Parathyroid adenoma (tissue), 2 donors: ENCODE results near the gene PCED1B.

Experiments used
- H2AFZ ChIP-seq: fragments of 300-600 bp; sonication (generic); one replicate; pipeline ENCODE4 v1.7.0; 2017; ENCODE audit warnings: antibody characterized with exemption, mild to moderate bottlenecking
- H3K27ac ChIP-seq: fragments of 300-600 bp; sonication (generic); one replicate; pipeline ENCODE4 v1.7.0; 2017
- H3K27me3 ChIP-seq: fragments of 300-600 bp; sonication (generic); one replicate; pipeline ENCODE4 v1.7.0; 2017; ENCODE audit warnings: low read length; ENCODE audit not compliant: control insufficient read depth, insufficient read depth
- H3K36me3 ChIP-seq: fragments of 300-600 bp; sonication (generic); one replicate; pipeline ENCODE4 v1.7.0; 2017; ENCODE audit warnings: low read length; ENCODE audit not compliant: control insufficient read depth, insufficient read depth
- H3K4me1 ChIP-seq: fragments of 300-600 bp; sonication (generic); one replicate; pipeline ENCODE4 v1.7.0; 2017; ENCODE audit warnings: control low read depth
- H3K4me2 ChIP-seq: fragments of 300-600 bp; sonication (generic); one replicate; pipeline ENCODE4 v1.7.0; 2017; ENCODE audit warnings: low read length
- H3K4me3 ChIP-seq: fragments of 300-600 bp; sonication (generic); one replicate; pipeline ENCODE4 v1.7.0; 2017; ENCODE audit warnings: low read depth, low read length
- H3K79me2 ChIP-seq: fragments of 300-600 bp; sonication (generic); one replicate; pipeline ENCODE4 v1.7.0; 2017; ENCODE audit warnings: control low read depth
- H3K9ac ChIP-seq: fragments of 300-600 bp; sonication (generic); one replicate; pipeline ENCODE4 v1.7.0; 2017; ENCODE audit warnings: mild to moderate bottlenecking
- H3K9me3 ChIP-seq: fragments of 300-600 bp; sonication (generic); one replicate; pipeline ENCODE4 v1.7.0; 2017; ENCODE audit warnings: low read length; ENCODE audit not compliant: control insufficient read depth
- CTCF ChIP-seq: fragments of 300-600 bp; sonication (generic); IDR thresholded peaks from one replicate; pipeline ENCODE4 v1.7.0; 2017; ENCODE audit warnings: antibody characterized with exemption, mild to moderate bottlenecking
- donor health status: primary hyperparathyroidism.

The PCED1B gene

GRCh38 chr12:47120736-47121135 lies 41.3 kb downstream of the PCED1B start:
- H3K4me2 ChIP-seq = no peak overlapping the region
- H3K27me3 ChIP-seq = no peaks in the 10 kb centered on the region
- H3K27ac ChIP-seq = no peak overlapping the region
- H3K4me1 ChIP-seq = no peaks in the 10 kb centered on the region
- TF ChIP-seq CTCF = no peak
- no peaks in the 10 kb centered on the region for H3K9me3 ChIP-seq
- H2AFZ ChIP-seq = no peak overlapping the region
- no peak overlapping the region for H3K9ac ChIP-seq
- no peak overlapping the region for H3K4me3 ChIP-seq
- H3K79me2 ChIP-seq = no peaks in the 10 kb centered on the region
- no peaks in the 10 kb centered on the region for H3K36me3 ChIP-seq

GRCh38 chr12:47121146-47121545 lies 41.7 kb downstream of the PCED1B start:
- Histone ChIP-seq H3K36me3 (no peaks in the 10 kb centered on the region), H3K4me1 (no peaks in the 10 kb centered on the region), H3K9ac (no peak overlapping the region), H3K9me3 (no peaks in the 10 kb centered on the region), H3K4me2 (no peak overlapping the region), H3K4me3 (no peak overlapping the region), H3K79me2 (no peaks in the 10 kb centered on the region), H2AFZ (no peak overlapping the region), H3K27ac (no peak overlapping the region), H3K27me3 (no peaks in the 10 kb centered on the region)
- TF ChIP-seq CTCF = no peak

GRCh38 chr12:47122602-47123001 lies 43.2 kb downstream of the PCED1B start:
- TF ChIP-seq CTCF = no peak
- Histone ChIP-seq H3K27me3 (no peaks in the 10 kb centered on the region), H3K79me2 (no peaks in the 10 kb centered on the region), H3K36me3 (no peaks in the 10 kb centered on the region), H3K27ac (no peak overlapping the region), H3K9ac (no peak overlapping the region), H3K9me3 (no peaks in the 10 kb centered on the region), H2AFZ (no peak overlapping the region), H3K4me3 (no peak overlapping the region), H3K4me1 (no peaks in the 10 kb centered on the region), H3K4me2 (no peak overlapping the region)

GRCh38 chr12:47123730-47124129 lies 44.3 kb downstream of the PCED1B start:
- H3K79me2 ChIP-seq = no peaks in the 10 kb centered on the region
- no peaks in the 10 kb centered on the region for H3K4me1 ChIP-seq
- no peak overlapping the region for H2AFZ ChIP-seq
- H3K4me2 ChIP-seq = no peak overlapping the region
- no peaks in the 10 kb centered on the region for H3K36me3 ChIP-seq
- H3K27ac ChIP-seq = no peak overlapping the region
- H3K9me3 ChIP-seq = no peaks in the 10 kb centered on the region
- H3K4me3 ChIP-seq = no peak overlapping the region
- no peak for TF ChIP-seq CTCF
- no peaks in the 10 kb centered on the region for H3K27me3 ChIP-seq
- no peak overlapping the region for H3K9ac ChIP-seq

- no peak for TF ChIP-seq CTCF
- Histone ChIP-seq H3K4me1 (no peaks in the 10 kb centered on the region), H3K9me3 (no peaks in the 10 kb centered on the region), H3K27ac (no peak overlapping the region), H3K4me3 (no peak overlapping the region), H3K4me2 (no peak overlapping the region), H3K9ac (no peak overlapping the region), H2AFZ (no peak overlapping the region), H3K36me3 (no peaks in the 10 kb centered on the region), H3K79me2 (no peaks in the 10 kb centered on the region), H3K27me3 (no peaks in the 10 kb centered on the region)
Measured at GRCh38 chr12:47124451-47124850, 45.0 kb downstream of the PCED1B start.
